RKO (cell line): Measurements from ENCODE around the gene GDF7.
"Not testable (repeated sequence)": the region's sequence is repeated elsewhere in the genome, so short reads cannot be mapped to it uniquely, and the experiment has no call there.

Experiments used
- DNase-seq: peaks from one replicate; pipeline ENCODE4 v3.0.0-alpha.2; 2016; ENCODE audit warnings: low spot score

GDF7 gene

DNA sequence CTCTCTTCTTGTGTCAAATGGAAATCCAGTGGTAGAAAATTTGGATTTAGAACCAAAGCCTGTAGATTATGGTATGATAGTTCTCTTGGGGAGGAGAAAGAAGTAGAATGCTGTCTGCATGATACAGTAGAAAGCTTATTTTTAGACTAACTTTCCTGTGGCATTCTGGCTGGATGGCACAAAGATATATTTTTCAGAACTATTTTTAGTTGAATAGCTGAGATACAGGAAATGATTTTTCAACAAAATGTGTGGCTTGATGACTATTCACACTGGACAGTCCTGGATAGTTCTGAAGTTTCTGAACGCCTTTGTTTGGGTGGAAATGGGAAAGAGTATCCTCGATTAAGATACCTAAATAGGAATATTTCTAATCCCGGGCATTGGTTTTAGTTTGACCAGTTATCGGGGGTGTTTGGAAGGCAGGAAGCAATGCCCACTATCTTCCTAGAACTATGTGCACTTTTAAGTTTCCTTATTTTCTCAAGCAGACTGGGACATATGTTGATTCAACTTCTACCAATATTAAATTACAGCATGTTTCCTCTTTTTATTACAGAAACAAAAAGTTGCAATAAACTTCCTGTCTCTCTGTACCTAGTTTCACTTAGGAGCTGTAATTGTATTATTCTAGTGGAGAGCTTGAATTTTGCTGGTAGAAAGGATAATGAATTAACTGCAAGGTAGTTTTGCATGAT is 32.1 kb downstream of the GDF7 start:
- DNase-seq: no peak

DNA sequence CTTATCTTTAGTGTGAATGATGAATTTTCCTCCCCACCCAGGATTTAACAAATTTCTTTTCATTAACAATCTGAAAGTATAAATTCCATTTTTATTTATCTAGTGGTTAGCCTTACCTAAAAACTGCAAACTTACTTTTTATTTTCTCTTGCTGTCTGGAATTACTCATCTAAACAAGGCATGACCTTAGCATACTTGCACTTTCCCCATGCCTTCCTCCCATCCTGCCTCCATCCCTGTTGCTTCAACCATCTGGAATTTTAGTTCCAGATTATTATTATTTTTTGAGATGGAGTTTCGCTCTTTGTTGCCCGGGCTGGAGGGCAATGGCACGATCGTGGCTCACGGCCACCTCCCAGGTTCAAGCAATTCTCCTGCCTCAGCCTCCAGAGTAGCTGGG is 35.6 kb downstream of the GDF7 start:
- no peak for DNase-seq

DNA sequence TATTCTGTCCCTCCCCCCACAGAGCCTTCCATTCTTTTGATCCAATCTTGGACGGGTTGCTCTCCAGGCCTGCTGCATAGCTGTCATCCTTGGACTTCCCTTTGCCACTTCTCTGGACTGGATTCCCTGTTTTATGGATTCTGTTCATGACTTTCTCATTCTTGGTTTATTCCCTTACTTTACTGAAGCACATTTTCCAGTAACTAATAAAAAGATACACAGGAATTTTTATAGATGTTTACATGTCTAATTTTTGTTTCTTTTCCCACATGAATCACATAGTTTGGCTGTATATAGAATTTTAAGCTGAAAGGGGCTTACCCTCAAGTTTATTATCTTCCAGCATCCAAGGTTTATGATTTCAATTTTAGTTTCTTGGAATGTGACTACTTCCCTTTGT is 37.9 kb downstream of the GDF7 start:
- no peak for DNase-seq

DNA sequence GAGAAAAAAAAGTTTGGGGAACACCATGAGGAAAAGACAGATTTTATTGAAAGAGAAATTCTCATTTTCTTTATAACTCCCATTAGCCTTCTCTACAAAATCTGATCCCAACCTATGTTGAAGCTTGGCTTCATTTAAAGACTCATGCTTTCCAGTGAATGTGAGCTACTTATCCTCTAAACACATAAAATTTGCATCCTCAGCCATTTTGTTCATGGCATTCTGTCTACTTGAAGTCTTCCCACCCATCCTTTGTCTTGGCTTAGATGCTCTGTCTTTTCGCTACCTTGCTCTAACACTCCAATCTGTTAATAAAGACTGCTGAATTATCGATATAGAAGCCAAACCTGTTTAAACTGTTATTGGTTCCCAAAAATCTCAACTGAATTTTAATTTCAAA is 39.3 kb downstream of the GDF7 start:
- DNase-seq: no peak

DNA sequence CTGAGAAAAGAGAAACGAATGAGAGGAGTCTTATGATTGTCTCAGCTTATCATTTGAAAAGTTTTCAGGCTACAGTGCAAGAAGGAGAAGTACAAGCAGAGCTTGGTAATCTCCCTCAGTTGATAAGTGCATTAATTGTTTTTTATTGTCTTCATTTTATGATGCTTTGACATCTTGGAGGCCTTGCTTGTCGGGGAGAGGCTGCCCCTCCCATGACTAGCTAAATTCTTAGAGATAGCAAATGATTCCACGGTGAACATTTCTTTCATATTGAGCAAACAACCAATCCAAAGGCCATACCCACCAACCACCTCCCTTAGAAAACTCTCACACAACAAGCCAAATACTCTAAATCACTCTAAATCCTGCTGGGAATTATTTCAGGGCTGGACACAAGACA is 39.8 kb downstream of the GDF7 start:
- no peak for DNase-seq

DNA sequence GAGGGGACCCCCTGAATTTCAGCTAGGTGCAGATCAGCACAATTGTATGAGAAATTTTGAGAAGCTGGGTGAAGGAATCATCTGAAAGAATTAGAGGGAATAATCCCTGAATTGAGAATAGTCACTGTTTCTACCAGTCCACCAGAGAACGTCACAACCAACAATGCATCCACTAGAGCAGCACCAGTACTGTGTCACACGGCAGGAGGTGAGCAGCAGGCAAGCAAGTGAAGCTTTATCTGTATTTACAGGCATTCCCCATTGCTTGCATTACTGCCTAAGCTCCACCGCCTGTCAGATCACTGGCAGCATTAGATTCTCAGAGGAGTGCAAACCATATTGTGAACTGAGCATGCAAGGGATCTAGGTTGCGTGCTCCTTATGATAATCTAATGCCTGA is 40.7 kb downstream of the GDF7 start:
- no peak for DNase-seq

DNA sequence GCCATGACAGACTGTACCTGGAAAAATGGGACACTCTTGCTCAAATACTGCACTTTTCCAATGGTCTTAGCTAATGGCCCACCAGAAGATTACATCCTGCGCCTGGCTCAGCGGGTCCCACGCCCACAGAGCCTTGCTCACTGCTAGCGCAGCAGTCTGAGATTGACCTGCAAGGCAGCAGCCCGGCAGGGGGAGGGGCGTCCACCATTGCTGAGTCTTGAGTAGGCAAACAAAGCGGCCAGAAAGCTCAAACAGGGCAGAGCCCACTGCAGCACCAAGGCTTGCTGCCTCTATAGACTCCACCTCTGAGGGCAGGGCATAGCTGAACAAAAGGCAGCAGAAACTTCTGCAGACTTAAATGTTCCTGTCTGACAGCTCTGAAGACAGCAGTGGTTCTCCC is 44.7 kb downstream of the GDF7 start:
- DNase-seq: not testable (repeated sequence)

DNA sequence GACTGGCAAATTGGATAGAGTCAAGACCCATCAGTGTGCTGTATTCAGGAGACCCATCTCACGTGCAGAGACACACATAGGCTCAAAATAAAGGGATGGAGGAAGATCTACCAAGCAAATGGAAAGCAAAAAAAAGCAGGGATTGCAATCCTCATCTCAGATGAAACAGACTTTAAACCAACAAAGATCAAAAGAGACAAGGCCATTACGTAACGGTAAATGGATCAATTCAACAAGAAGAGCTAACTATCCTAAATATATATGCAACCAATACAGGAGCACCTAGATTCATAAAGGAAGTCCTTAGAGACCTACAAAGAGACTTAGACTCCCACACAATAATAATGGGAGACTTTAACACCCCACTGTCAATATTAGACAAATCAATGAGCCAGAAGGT is 46.6 kb downstream of the GDF7 start:
- not testable (repeated sequence) for DNase-seq

DNA sequence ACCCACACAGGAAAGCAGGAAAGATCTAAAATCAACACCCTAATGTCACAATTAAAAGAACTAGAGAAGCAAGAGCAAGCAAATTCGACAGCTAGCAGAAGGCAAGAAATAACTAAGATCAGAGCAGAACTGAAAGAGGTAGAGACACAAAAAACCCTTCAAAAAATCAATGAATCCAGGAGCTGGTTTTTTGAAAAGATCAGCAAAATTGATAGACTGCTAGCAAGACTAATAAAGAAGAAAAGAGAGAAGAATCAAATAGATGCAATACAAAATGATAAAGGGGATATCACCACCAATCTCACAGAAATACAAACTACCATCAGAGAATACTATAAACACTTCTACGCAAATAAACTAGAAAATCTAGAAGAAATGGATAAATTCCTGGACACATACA is 47.5 kb downstream of the GDF7 start:
- not testable (repeated sequence) for DNase-seq

DNA sequence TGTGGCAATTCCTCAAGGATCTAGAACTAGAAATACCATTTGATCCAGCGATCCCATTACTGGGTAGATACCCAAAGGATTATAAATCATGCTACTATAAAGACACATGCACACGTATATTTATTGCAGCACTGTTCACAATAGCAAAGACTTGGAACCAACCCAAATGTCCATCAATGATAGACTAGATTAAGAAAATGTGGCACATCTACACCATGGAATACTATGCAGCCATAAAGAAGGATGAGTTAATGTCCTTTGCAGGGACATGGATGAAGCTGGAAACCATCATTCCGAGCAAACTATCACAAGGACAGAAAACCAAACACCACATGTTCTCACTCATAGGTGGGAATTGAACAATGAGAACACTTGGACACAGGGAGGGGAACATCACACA is 49.2 kb downstream of the GDF7 start:
- not testable (repeated sequence) for DNase-seq

DNA sequence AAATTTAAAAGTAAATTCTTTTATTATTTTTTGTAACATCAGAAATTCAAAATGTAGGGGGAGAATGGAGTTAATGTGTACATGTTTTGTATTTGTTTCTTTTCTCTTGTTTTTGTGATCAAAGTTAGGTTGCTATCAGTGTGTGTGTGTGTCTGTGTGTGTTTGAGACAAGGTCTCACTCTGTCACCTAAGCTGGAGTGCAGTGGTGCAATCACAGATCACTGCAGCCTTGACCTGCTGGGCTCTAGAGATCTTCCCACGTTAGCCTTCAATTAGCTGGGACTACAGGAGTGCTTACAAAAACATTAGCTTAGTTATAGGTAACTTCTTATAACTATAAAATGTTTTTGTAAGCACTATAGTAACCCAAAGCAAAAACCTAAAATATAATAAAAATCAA is 50.7 kb downstream of the GDF7 start:
- DNase-seq: no peak

DNA sequence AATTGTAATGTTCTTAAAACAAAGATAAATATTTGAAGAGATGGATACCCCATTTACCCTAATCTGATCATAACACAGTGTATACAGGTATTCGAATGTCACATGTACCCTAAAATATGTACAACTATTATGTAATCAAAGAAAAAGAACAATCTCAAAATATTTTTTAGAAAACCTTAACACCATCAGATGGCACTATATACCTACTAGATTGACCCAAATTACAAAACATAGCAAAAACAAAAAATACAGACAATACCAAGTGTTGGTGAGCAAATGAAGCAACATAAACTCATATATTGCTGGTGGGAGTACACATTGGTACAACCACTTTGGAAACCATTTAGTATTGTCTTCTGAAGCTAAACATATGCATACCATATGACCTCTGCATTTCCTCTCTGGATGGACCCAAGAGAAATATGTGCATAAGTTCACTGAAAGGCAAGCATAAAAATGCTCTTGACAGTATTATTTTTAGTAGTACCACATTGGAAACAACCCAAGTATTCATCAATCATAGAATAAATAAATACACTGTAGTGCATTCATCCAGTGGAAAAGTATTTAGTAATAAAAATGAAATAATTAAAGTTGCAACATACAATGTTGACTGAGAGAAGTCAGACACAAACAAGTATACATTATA is 55.8 kb downstream of the GDF7 start:
- DNase-seq: no peak

DNA sequence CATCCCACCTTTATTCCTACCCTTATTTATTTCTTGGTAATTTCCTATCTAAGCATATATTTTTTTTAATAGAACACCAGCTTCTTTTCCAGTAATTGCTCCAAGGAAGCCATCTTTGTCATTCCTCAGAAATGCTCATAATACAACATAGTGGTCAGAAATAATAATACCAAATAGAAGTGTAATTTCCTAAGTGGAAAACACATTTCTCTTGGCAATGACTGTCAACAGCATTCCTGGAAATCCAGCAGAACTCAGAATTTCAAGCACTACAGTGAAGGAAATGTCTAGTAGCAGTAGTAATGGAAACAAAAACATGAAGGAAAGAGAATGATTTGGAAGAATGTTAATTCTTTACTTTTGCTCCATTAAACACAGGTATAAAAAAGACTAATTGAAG is 56.6 kb downstream of the GDF7 start:
- DNase-seq: no peak

DNA sequence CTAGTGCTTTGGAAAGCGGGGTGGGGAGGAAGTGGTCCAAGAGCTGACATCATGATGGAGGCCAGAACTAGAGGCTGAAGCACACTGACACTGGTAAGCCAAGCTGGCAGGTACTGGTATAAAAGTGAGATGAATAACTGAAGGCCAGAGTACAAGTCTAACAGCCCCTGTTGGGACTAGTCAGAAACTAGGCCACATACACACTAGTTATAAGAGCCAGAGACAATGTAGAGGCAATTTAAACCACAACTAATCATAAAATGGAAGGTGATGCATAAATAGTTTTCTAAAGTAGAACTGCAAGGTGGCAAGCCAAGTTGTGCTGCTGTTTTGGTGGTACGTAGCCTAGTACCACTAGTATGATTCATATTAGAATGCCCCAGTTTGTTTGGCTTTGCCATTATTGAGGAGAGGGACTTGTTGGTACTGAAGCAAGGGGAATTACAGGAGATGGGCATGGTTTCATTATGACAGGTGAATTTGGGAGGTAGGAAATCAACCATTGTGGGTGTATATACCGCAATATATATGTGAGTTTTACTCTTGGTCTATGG is 57.6 kb downstream of the GDF7 start:
- DNase-seq: no peak

DNA sequence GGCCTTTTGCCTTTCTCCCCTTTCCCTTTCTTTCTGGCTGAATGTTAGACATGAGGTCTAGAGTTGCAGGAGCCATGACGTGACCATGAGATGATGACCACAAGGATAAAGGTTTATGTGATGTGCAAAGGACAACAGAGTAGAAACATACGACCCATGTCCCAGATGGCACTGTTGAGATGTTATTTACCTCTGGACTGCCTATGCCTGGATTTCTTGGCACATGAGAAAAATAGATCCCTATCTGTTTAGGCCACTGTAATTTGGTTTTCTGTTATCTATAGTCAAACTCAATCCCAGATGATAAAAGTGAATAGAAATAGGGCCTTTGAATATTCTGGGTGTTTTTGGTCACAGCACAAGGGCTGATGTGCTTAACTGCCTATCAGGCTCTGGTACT is 58.8 kb downstream of the GDF7 start:
- DNase-seq: no peak

DNA sequence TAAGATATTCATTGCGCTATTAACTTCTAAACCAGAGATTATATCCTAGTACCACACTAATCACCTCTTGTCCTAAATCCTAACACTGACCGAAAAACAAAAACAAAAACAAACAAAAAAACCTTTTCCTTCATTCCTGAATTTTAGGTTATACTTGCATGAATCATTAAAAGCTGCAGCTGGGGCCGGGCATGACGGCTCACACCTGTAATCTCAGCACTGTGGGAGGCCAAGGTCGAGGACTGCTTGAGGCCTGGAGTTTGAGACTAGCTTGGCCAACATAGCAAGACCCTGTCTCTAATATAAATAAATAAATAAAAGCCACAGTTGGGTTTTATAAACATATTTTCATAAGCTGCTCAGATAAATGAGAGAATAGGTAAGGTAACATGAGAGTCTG is 60.0 kb downstream of the GDF7 start:
- no peak for DNase-seq

DNA sequence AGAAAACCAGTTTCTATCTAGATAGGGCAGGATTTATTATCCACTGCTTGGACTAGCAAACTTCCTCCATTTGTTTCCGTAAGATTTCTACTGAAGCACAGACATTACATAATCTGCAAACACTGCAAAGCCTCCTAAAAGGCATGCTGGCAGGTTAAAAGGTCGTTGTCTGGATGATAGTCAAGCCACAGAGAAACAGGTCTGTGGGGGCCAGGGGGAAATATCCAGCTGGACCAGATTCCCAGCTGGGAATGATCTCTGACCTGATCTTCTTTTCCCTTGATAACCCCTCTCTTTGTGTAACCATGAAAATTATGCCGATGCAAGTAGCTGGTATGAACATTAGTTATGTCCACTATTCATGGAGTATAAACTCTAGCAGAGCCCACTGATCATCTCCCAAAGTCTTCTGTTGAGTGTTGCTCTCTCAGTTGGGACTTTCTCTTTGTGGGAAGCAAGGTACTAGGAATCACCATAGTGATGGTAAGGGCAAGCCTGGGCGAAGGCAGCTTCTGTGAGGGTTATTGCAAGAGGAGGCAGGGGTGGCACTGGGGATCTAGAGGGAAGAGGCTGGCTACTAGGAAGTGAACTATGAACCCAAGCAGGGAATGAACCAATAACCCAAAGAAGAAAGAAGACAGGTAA is 61.3 kb downstream of the GDF7 start:
- no peak for DNase-seq
